ENCODE data around the gene NID1. TPM values are rescaled to one million over a fixed set of nuclear protein-coding genes. Genes with fewer than 3 reads are reported as not detected.

Gene NID1
- total RNA-seq, 1 experiment from 2014 or later: 0.32 TPM

- POLR2A ChIA-PET: no interaction called here
- H4K20me1 ChIP-seq (ENCODE audit: insufficient read depth): no peaks in the 10 kb centered on the region
- no peak overlapping the region for H3K9ac ChIP-seq (ENCODE audit: low read length)
- BruUV-seq (replicated peaks): no TSS peak
- RAD21 ChIA-PET (ENCODE audit: low non-redundant PET in 1 of 2, low total read pairs in 2 of 2, uncharacterized antibody in 2 of 2, unreplicated experiment in 2 of 2): interaction anchor here (0.6 to 1.2 kb wide), 4 partner anchors 102 to 373 kb away, joined by 3 to 6 read pairs (median 4); partner anchors contain the start of gene LYST (in 1 of the 2)
- ATAC-seq: no peak
- H3K4me1 ChIP-seq (ENCODE audit: control insufficient read depth in 1 of 2, insufficient read depth in 2 of 2, low read length in 2 of 2): peaks cover 4 to 11% of the 10 kb centered on the region in 2 experiments
- CTCF ChIA-PET: interaction anchor here (0.6 to 2.0 kb wide), 23 partner anchors 8 to 537 kb away, joined by 3 to 15 read pairs (median 5); partner anchors contain the start of genes B3GALNT2 and LYST
- no peaks in the 10 kb centered on the region for H3K9me3 ChIP-seq (ENCODE audit: control insufficient read depth in 1 of 2, insufficient read depth in 1 of 2, low read depth in 1 of 2, low read length in 2 of 2)
- H3K4me2 ChIP-seq (ENCODE audit: low read length): peak overlapping the region; percentile 65
- H3K27ac ChIP-seq (ENCODE audit: low read depth, low read length): no peak overlapping the region
- no peaks in the 10 kb centered on the region for H3K27me3 ChIP-seq (ENCODE audit: insufficient read depth, low read length)
- no peak for TF ChIP-seq CEBPB (IDR thresholded peaks at IDR 0.05; ENCODE audit: low read depth)
- TF ChIP-seq CBX3 (IDR thresholded peaks at IDR 0.05; ENCODE audit: low read depth): no peak
- TF ChIP-seq SIN3A (IDR thresholded peaks at IDR 0.05; ENCODE audit: low read depth): no peak
- TF ChIP-seq POLR2A (IDR thresholded peaks at IDR 0.05; ENCODE audit: borderline replicate concordance, extremely low read depth, insufficient read depth, insufficient read length): no peak
- TF ChIP-seq ZBTB33 (IDR thresholded peaks at IDR 0.05; ENCODE audit: extremely low read depth, insufficient replicate concordance, low read length): no peak
- no peak for TF ChIP-seq EGR1 (IDR thresholded peaks at IDR 0.05; ENCODE audit: low read depth)
- TF ChIP-seq FOSL1 (IDR thresholded peaks at IDR 0.05; ENCODE audit: low read depth): no peak
- TF ChIP-seq ZNF274 (IDR thresholded peaks at IDR 0.05; ENCODE audit: low read depth, low read length): no peak
- no peak for TF ChIP-seq SP1 (IDR thresholded peaks at IDR 0.05; ENCODE audit: low read depth)
- TF ChIP-seq RAD21 (IDR thresholded peaks at IDR 0.05; ENCODE audit: low read depth): no peak
- TF ChIP-seq YY1 (IDR thresholded peaks at IDR 0.05; ENCODE audit: extremely low read depth, insufficient replicate concordance, low read depth, low read length): no peak
- no peak for TF ChIP-seq CTCF (IDR thresholded peaks at IDR 0.05 in 2 of 3, conservative IDR thresholded peaks at IDR 0.05 in 1 of 3; ENCODE audit: borderline replicate concordance in 1 of 3, insufficient read depth in 1 of 3, low read depth in 2 of 3, low read length in 2 of 3)
- TF ChIP-seq TCF7L2 (IDR thresholded peaks at IDR 0.05; ENCODE audit: borderline replicate concordance, extremely low read depth, insufficient read depth, insufficient read length): no peak
- no peak for TF ChIP-seq ATF3 (IDR thresholded peaks at IDR 0.05)
- TF ChIP-seq SRF (IDR thresholded peaks at IDR 0.05; ENCODE audit: low read depth): no peak
- no peak for TF ChIP-seq POLR2AphosphoS5 (IDR thresholded peaks at IDR 0.05; ENCODE audit: low read depth, low read length)
- TF ChIP-seq ZFX (IDR thresholded peaks at IDR 0.05): no peak
- H3K79me2 ChIP-seq (ENCODE audit: insufficient read depth, low read length): no peaks in the 10 kb centered on the region
- no peaks in the 10 kb centered on the region for H3K9me2 ChIP-seq (ENCODE audit: insufficient read depth)
- H2AFZ ChIP-seq (ENCODE audit: low read depth, low read length, poor library complexity, severe bottlenecking): peak overlapping the region; percentile 97
- no peaks in the 10 kb centered on the region for H3K36me3 ChIP-seq (ENCODE audit: control insufficient read depth in 1 of 2, insufficient read depth in 2 of 2, low read length in 2 of 2)
- no peak for DNase-seq (ENCODE audit: low read depth, low spot score)
- H3K4me3 ChIP-seq (replicated peaks in 1 of 2; ENCODE audit: low read depth in 1 of 2, low read length in 2 of 2): no peak overlapping the region
- intact Hi-C loops (cut with micrococcal nuclease): loop anchor here (1.0 to 10.0 kb wide), 7 partner anchors 105 to 869 kb away; partner anchors contain the start of gene LYST
Measured at GRCh38 chr1:235971020-235971419, 93.9 kb downstream of the NID1 start.

Data from HCT116 (cell line).